IPS-18c (cell line): Measurements from ENCODE around the gene OVAAL.
"Not testable (repeated sequence)": the region's sequence is repeated elsewhere in the genome, so short reads cannot be mapped to it uniquely, and the experiment has no call there.

Experiments used
- H3K4me3 ChIP-seq: 2 replicates; pipeline ENCODE4 v1.7.0; 2013; ENCODE audit warnings: low read depth, mild to moderate bottlenecking, low read length, moderate library complexity; ENCODE audit not compliant: insufficient read depth
- H3K9me3 ChIP-seq: one replicate; pipeline ENCODE4 v1.6.1; 2013; ENCODE audit warnings: mild to moderate bottlenecking, low read length, moderate library complexity; ENCODE audit not compliant: control insufficient read depth, insufficient read depth

OVAAL gene

GRCh38 chr1:180535418-180535999 is 23.3 kb upstream of the OVAAL start:
- Histone ChIP-seq H3K9me3 (no peaks in the 10 kb centered on the region), H3K4me3 (no peak overlapping the region)

- Histone ChIP-seq H3K4me3 (no peak overlapping the region), H3K9me3 (no peaks in the 10 kb centered on the region)
Observed at GRCh38 chr1:180536821-180537372, 21.9 kb upstream of the OVAAL start.

GRCh38 chr1:180539136-180539535 is 19.6 kb upstream of the OVAAL start:
- Histone ChIP-seq H3K4me3 (no peak overlapping the region), H3K9me3 (no peaks in the 10 kb centered on the region)

GRCh38 chr1:180540697-180541594 is 17.8 kb upstream of the OVAAL start:
- Histone ChIP-seq H3K4me3 (no peak overlapping the region), H3K9me3 (no peaks in the 10 kb centered on the region)

- Histone ChIP-seq H3K9me3 (no peaks in the 10 kb centered on the region), H3K4me3 (no peak overlapping the region)
Observed at GRCh38 chr1:180542113-180542837, 16.5 kb upstream of the OVAAL start.

- Histone ChIP-seq H3K4me3 (no peak overlapping the region), H3K9me3 (no peaks in the 10 kb centered on the region)
Observed at GRCh38 chr1:180542838-180543145, 16.0 kb upstream of the OVAAL start.

GRCh38 chr1:180544050-180544449 is 14.7 kb upstream of the OVAAL start:
- no peaks in the 10 kb centered on the region for H3K9me3 ChIP-seq
- H3K4me3 ChIP-seq, result no peak overlapping the region

GRCh38 chr1:180545991-180546390 is 12.8 kb upstream of the OVAAL start:
- H3K4me3 ChIP-seq, result no peak overlapping the region
- H3K9me3 ChIP-seq, result no peaks in the 10 kb centered on the region

GRCh38 chr1:180548686-180549317 is 10.0 kb upstream of the OVAAL start:
- Histone ChIP-seq H3K4me3 (no peak overlapping the region), H3K9me3 (no peaks in the 10 kb centered on the region)

GRCh38 chr1:180549770-180550169 is 9.0 kb upstream of the OVAAL start:
- H3K9me3 ChIP-seq, H3K4me3 ChIP-seq: not testable (repeated sequence)

GRCh38 chr1:180550241-180550640 is 8.5 kb upstream of the OVAAL start:
- H3K9me3 ChIP-seq, result no peaks in the 10 kb centered on the region
- H3K4me3 ChIP-seq, result no peak overlapping the region

GRCh38 chr1:180551997-180552396 is 6.8 kb upstream of the OVAAL start:
- no peak overlapping the region for H3K4me3 ChIP-seq
- no peaks in the 10 kb centered on the region for H3K9me3 ChIP-seq

- not testable (repeated sequence) for H3K9me3 ChIP-seq, H3K4me3 ChIP-seq
Observed at GRCh38 chr1:180553046-180553445, 5.7 kb upstream of the OVAAL start.

- no peak overlapping the region for H3K4me3 ChIP-seq
- no peaks in the 10 kb centered on the region for H3K9me3 ChIP-seq
Observed at GRCh38 chr1:180555411-180555810, 3.4 kb upstream of the OVAAL start.

- H3K9me3 ChIP-seq, result no peaks in the 10 kb centered on the region
- no peak overlapping the region for H3K4me3 ChIP-seq
Observed at GRCh38 chr1:180560200-180560867, 1.6 kb downstream of the OVAAL start.

- H3K9me3 ChIP-seq, result no peaks in the 10 kb centered on the region
- no peak overlapping the region for H3K4me3 ChIP-seq
Observed at GRCh38 chr1:180560868-180561600, 2.3 kb downstream of the OVAAL start.
